H1 (cell line): Measurements from ENCODE around the gene TNFRSF8. TPM values are rescaled to one million over a fixed set of nuclear protein-coding genes. Genes with fewer than 3 reads are reported as not detected.

ENCODE experiments used
- CTCF ChIA-PET: fragments of 300-600 bp; sonication (Branson Sonifier 250); formaldehyde crosslinking; loops from one replicate; lab custom pipeline; 2021; ENCODE audit not compliant: partially characterized antibody; lab: Charles Lee
- POLR2A ChIA-PET: fragments of 300-600 bp; sonication (Branson Sonifier 250); formaldehyde crosslinking; loops from one replicate; lab custom pipeline; 2021; ENCODE audit warnings: inconsistent platforms; ENCODE audit not compliant: partially characterized antibody; lab: Charles Lee
- DNase-seq, 2 experiments: peaks; one replicate each; pipeline versions ENCODE4 v3.0.0 to v3.0.0-alpha.2; 2010 to 2022; ENCODE audit warnings: low spot score in 2 of 2, low read depth in 1 of 2, mixed read lengths in 1 of 2
- FAIRE-seq: peaks from 2 replicates; lab custom pipeline; 2011; peaks lifted over from hg19 to GRCh38; lab: Jason Lieb, UNC
- H2AFZ ChIP-seq: 2 replicates; pipeline ENCODE4 v1.8.1; 2012; ENCODE audit warnings: low read length, inconsistent platforms
- H2AK5ac ChIP-seq: 2 replicates; pipeline ENCODE4 v1.6.1; 2013; ENCODE audit warnings: low read depth, low read length
- H2BK120ac ChIP-seq: replicated peaks from 2 replicates; pipeline ENCODE3; 2013; ENCODE audit warnings: low read depth, low read length, inconsistent platforms
- H2BK12ac ChIP-seq: 2 replicates; pipeline ENCODE4 v1.6.1; 2013; ENCODE audit warnings: low read depth, low read length
- H2BK15ac ChIP-seq: 2 replicates; pipeline ENCODE4 v1.6.1; 2013; ENCODE audit warnings: low read length
- H2BK20ac ChIP-seq: 2 replicates; pipeline ENCODE4 v1.6.1; 2013; ENCODE audit warnings: low read length
- H2BK5ac ChIP-seq: 2 replicates; pipeline ENCODE4 v1.6.1; 2013; ENCODE audit warnings: low read depth, low read length
- H3K14ac ChIP-seq: 2 replicates; pipeline ENCODE4 v1.6.1; 2013; ENCODE audit warnings: inconsistent platforms; ENCODE audit not compliant: insufficient read length
- H3K18ac ChIP-seq: 2 replicates; pipeline ENCODE4 v1.6.1; 2013; ENCODE audit warnings: low read length; ENCODE audit errors: extremely low read depth
- H3K23ac ChIP-seq: 2 replicates; pipeline ENCODE4 v1.6.1; 2013; ENCODE audit warnings: inconsistent platforms; ENCODE audit not compliant: insufficient read length
- H3K23me2 ChIP-seq: 2 replicates; pipeline ENCODE4 v1.6.1; 2013; ENCODE audit warnings: low read depth, low read length
- H3K27ac ChIP-seq: 2 replicates; pipeline ENCODE4 v1.6.1; 2011; ENCODE audit warnings: low read depth, low read length, inconsistent platforms
- H3K27me3 ChIP-seq, 4 experiments: replicated peaks in 1 of 4; 1 replicate in 1 of 4; 2 replicates in 3 of 4; pipeline versions ENCODE4 v1.6.1 to v1.8.1; 2011 to 2013; ENCODE audit warnings: low read length in 3 of 4, mild to moderate bottlenecking in 3 of 4, inconsistent platforms in 2 of 4, mixed read lengths in 2 of 4, moderate library complexity in 1 of 4; ENCODE audit not compliant: control insufficient read depth in 3 of 4, insufficient read depth in 3 of 4; ENCODE audit errors: extremely low read depth in 1 of 4
- H3K36me3 ChIP-seq, 4 experiments: 2 replicates each; pipeline versions ENCODE4 v1.6.1 to v1.8.1; 2011 to 2013; ENCODE audit warnings: mild to moderate bottlenecking in 4 of 4, low read length in 3 of 4, moderate library complexity in 2 of 4, control low read depth in 1 of 4, inconsistent platforms in 1 of 4; ENCODE audit not compliant: insufficient read depth in 4 of 4, control insufficient read depth in 2 of 4
- H3K4ac ChIP-seq: replicated peaks from 2 replicates; pipeline ENCODE3; 2013; ENCODE audit warnings: low read length, low read depth, mixed read lengths, inconsistent platforms; ENCODE audit not compliant: insufficient read length
- H3K4me1 ChIP-seq, 4 experiments: replicated peaks in 1 of 4; 1 replicate in 1 of 4; 2 replicates in 3 of 4; pipeline versions ENCODE4 v1.6.1 to v1.8.1; 2011 to 2013; ENCODE audit warnings: low read length in 3 of 4, inconsistent platforms in 2 of 4, mixed read lengths in 1 of 4; ENCODE audit not compliant: insufficient read depth in 4 of 4, control insufficient read depth in 3 of 4
- H3K4me2 ChIP-seq, 2 experiments: 2 replicates each; pipeline versions ENCODE4 v1.6.1 to v1.8.1; 2011 to 2013; ENCODE audit warnings: low read depth in 2 of 2, low read length in 2 of 2, control low read depth in 1 of 2, inconsistent platforms in 1 of 2, mild to moderate bottlenecking in 1 of 2; ENCODE audit not compliant: insufficient read depth in 1 of 2
- H3K4me3 ChIP-seq, 4 experiments: fragments of 200-600, 300-600 bp in 1 of 4; sonication (generic), shearing (Covaris generic), sonication (Bioruptor Twin) in 1 of 4; 2 replicates each; pipeline versions ENCODE4 v1.5.1 to v1.8.1; 2011 to 2016; ENCODE audit warnings: low read length in 4 of 4, low read depth in 3 of 4, control low read depth in 2 of 4, inconsistent platforms in 2 of 4, mild to moderate bottlenecking in 2 of 4, mixed read lengths in 1 of 4, moderate library complexity in 1 of 4; ENCODE audit not compliant: insufficient read depth in 2 of 4; ENCODE audit errors: extremely low read depth in 1 of 4
- H3K56ac ChIP-seq: replicated peaks from 2 replicates; pipeline ENCODE3; 2013; ENCODE audit warnings: low read depth, mild to moderate bottlenecking, mixed read lengths, low read length, inconsistent platforms; ENCODE audit not compliant: insufficient read length
- H3K79me1 ChIP-seq: 2 replicates; pipeline ENCODE4 v1.6.1; 2013; ENCODE audit warnings: low read depth, low read length, control low read depth
- H3K79me2 ChIP-seq, 2 experiments: 2 replicates each; pipeline versions ENCODE4 v1.6.1 to v1.8.1; 2012 to 2013; ENCODE audit warnings: low read length in 2 of 2, mild to moderate bottlenecking in 2 of 2, inconsistent platforms in 1 of 2; ENCODE audit not compliant: insufficient read depth in 2 of 2, control insufficient read depth in 1 of 2
- H3K9ac ChIP-seq, 4 experiments: replicated peaks in 1 of 4; 1 replicate in 1 of 4; 2 replicates in 3 of 4; pipeline versions ENCODE4 v1.6.1 to v1.8.1; 2011 to 2013; ENCODE audit warnings: low read depth in 3 of 4, low read length in 3 of 4, control low read depth in 2 of 4, mild to moderate bottlenecking in 2 of 4, moderate library complexity in 2 of 4, inconsistent platforms in 1 of 4; ENCODE audit errors: extremely low read depth in 1 of 4
- H3K9me3 ChIP-seq, 2 experiments: 2 replicates each; pipeline versions ENCODE4 v1.6.1 to v1.8.1; 2012 to 2013; ENCODE audit warnings: mild to moderate bottlenecking in 2 of 2, moderate library complexity in 2 of 2, control low read depth in 1 of 2, inconsistent platforms in 1 of 2, low read depth in 1 of 2, low read length in 1 of 2, mixed read lengths in 1 of 2; ENCODE audit not compliant: insufficient read depth in 2 of 2
- H4K20me1 ChIP-seq, 2 experiments: replicated peaks in 1 of 2; 2 replicates each; pipeline versions ENCODE3 to v1.8.1; 2011 to 2013; ENCODE audit warnings: inconsistent platforms in 2 of 2, low read length in 2 of 2, mild to moderate bottlenecking in 1 of 2; ENCODE audit not compliant: insufficient read depth in 2 of 2, control insufficient read depth in 1 of 2
- H4K5ac ChIP-seq: 2 replicates; pipeline ENCODE4 v1.6.1; 2013; ENCODE audit warnings: low read length, low read depth, mixed read lengths, inconsistent platforms; ENCODE audit not compliant: insufficient read length
- H4K8ac ChIP-seq: 2 replicates; pipeline ENCODE4 v1.8.0; 2013; ENCODE audit warnings: mild to moderate bottlenecking, moderate library complexity, low read length, inconsistent platforms; ENCODE audit not compliant: insufficient read depth; ENCODE audit errors: extremely low read depth
- H4K91ac ChIP-seq: replicated peaks from 2 replicates; pipeline ENCODE3; 2013; ENCODE audit warnings: low read length, mixed read lengths, inconsistent platforms; ENCODE audit not compliant: insufficient read length
- ASH2L ChIP-seq: fragments of 200-600, 300-600 bp; sonication (generic); IDR thresholded peaks from one replicate; pipeline ENCODE4 v1.7.1; 2017; ENCODE audit warnings: low read length
- CREB1 ChIP-seq: IDR thresholded peaks from 2 replicates; pipeline ENCODE4 v1.6.1; 2012; ENCODE audit warnings: inconsistent platforms
- EP300 ChIP-seq, 2 experiments: IDR thresholded peaks; 1 replicate in 1 of 2; 2 replicates in 1 of 2; pipeline ENCODE4 v1.6.1; 2011 to 2012; ENCODE audit warnings: low read depth in 2 of 2, low read length in 2 of 2, mild to moderate bottlenecking in 2 of 2, borderline replicate concordance in 1 of 2, inconsistent platforms in 1 of 2, moderate library complexity in 1 of 2
- EZH2 ChIP-seq: fragments of 200-600 bp; sonication (generic); IDR thresholded peaks from 2 replicates; pipeline ENCODE4 v1.7.1; 2012; ENCODE audit warnings: low read depth, mild to moderate bottlenecking, moderate library complexity, low read length, inconsistent platforms; ENCODE audit not compliant: severe bottlenecking
- JUN ChIP-seq: IDR thresholded peaks from 2 replicates; pipeline ENCODE4 v1.6.1; 2011; ENCODE audit warnings: low read depth, mild to moderate bottlenecking, improper control_type of control experiment, low read length
- MAX ChIP-seq: IDR thresholded peaks from 2 replicates; pipeline ENCODE4 v1.6.1; 2012; ENCODE audit warnings: inconsistent platforms
- NANOG ChIP-seq: IDR thresholded peaks from 2 replicates; pipeline ENCODE4 v1.6.1; 2011; ENCODE audit warnings: low read length, low read depth, mild to moderate bottlenecking, inconsistent platforms; ENCODE audit not compliant: insufficient read depth, poor library complexity, severe bottlenecking
- RNF2 ChIP-seq: fragments of 200-900, 300-1000 bp; sonication (generic); IDR thresholded peaks from 2 replicates; pipeline ENCODE4 v1.7.1; 2016; ENCODE audit warnings: borderline replicate concordance, low read depth, mild to moderate bottlenecking, antibody characterized with exemption, low read length; ENCODE audit not compliant: poor library complexity, severe bottlenecking; ENCODE audit errors: missing control alignments
- WGBS, 2 experiments: shearing (Covaris generic) in 1 of 2; methylation state at CpG; one replicate each; pipeline versions ENCODE4 v1.1.6 to v1.1.7; 2013 to 2015; ENCODE audit warnings: low lambda C conversion rate in 2 of 2, mixed read lengths in 2 of 2, inconsistent platforms in 1 of 2, low coverage in 1 of 2, missing lambda C conversion rate in 1 of 2; ENCODE audit not compliant: insufficient replicate concordance in 2 of 2, insufficient coverage in 1 of 2, insufficient read length in 1 of 2; ENCODE audit errors: extremely low coverage in 1 of 2, missing lambda C conversion rate in 1 of 2; 5-methylcytosine and 5-hydroxymethylcytosine counted together
- polyA plus RNA-seq, 7 experiments: library from polyadenylated mRNA; depleted of rRNA in 3 of 7; stranded (reverse) in 5 of 7; unstranded in 2 of 7; fragments of >200 nt in 5 of 7; fragments of 200-250 nt in 2 of 7; gene quantifications; 1 replicate in 5 of 7; 2 replicates in 1 of 7; 4 replicates in 1 of 7; pipeline versions ENCODE4 v1.2.1 to v1.2.3, GENCODE V29; 2011 to 2013; ENCODE audit warnings: missing spikeins in 2 of 7, mixed read lengths in 2 of 7
- total RNA-seq: library from RNA; stranded (reverse); fragmentation: NEBNext Ultra II Directional; extraction: Animal tissue kit (Norgen Biotek cat#: 25700); gene quantifications from 2 replicates; pipeline ENCODE4 v1.2.1, GENCODE V29; 2021

TNFRSF8 gene
- total and polyA plus RNA-seq, 2 of the 8 experiments (the other 6 are each of a cell fraction or from before 2014, with no cell fraction given), result 23.2 to 32.7 TPM

GRCh38 chr1:12161324-12161661, 98.2 kb downstream of the TNFRSF8 start:
- H2BK15ac ChIP-seq, result no peak overlapping the region
- H2BK5ac ChIP-seq, result no peak overlapping the region; the same call in 1 of the 2 replicates
- H2BK20ac ChIP-seq, result no peak overlapping the region
- peak overlapping the region; percentile 55; the same call in 1 of the 2 replicates for H2BK12ac ChIP-seq
- H3K4me2 ChIP-seq, result no peak overlapping the region
- H3K9me3 ChIP-seq, result no peaks in the 10 kb centered on the region
- H3K23ac ChIP-seq, result no peak overlapping the region
- peaks cover 0 to 12% (median 8%) of the 10 kb centered on the region in 4 experiments; a peak in 6 of 7 replicates for H3K27me3 ChIP-seq
- H3K27ac ChIP-seq, result no peak overlapping the region
- H3K14ac ChIP-seq, result no peak overlapping the region
- POLR2A ChIA-PET, result no interaction called here
- H3K23me2 ChIP-seq, result no peaks in the 10 kb centered on the region
- no peak overlapping the region for H3K9ac ChIP-seq
- no peak for TF ChIP-seq RNF2
- TF ChIP-seq ASH2L, result no peak
- TF ChIP-seq JUN, result no peak
- TF ChIP-seq EZH2, result no peak
- TF ChIP-seq CREB1, result no peak
- TF ChIP-seq EP300 (IDR thresholded peaks at IDR 0.05; ENCODE audit: borderline replicate concordance in 1 of 2, low read depth in 2 of 2, low read length in 2 of 2), result no peak
- TF ChIP-seq NANOG, result no peak
- TF ChIP-seq MAX, result no peak
- DNase-seq, result no peak
- no peak overlapping the region for H2AK5ac ChIP-seq
- no peak overlapping the region for H4K5ac ChIP-seq
- no peak overlapping the region for H3K4ac ChIP-seq
- H3K4me1 ChIP-seq, result peaks cover 0 to 7% (median 0%) of the 10 kb centered on the region in 4 experiments; a peak in 2 of 7 replicates
- peaks cover 0 to 2% of the 10 kb centered on the region in 2 experiments for H4K20me1 ChIP-seq
- H3K4me3 ChIP-seq, result no peak overlapping the region
- no peak overlapping the region; the same call in 1 of the 2 replicates for H3K18ac ChIP-seq
- no peak overlapping the region for H2BK120ac ChIP-seq
- CTCF ChIA-PET, result interaction anchor here (0.7 to 2.7 kb wide), 3 partner anchors 16 to 37 kb away, joined by 3 to 15 read pairs (median 3); no protein-coding TSS in a partner anchor
- H4K8ac ChIP-seq, result no peak overlapping the region
- no peaks in the 10 kb centered on the region for H3K79me2 ChIP-seq
- no peaks in the 10 kb centered on the region for H3K36me3 ChIP-seq
- WGBS, 2 experiments, result 86% methylated on average over 2 of the region's 2 CpGs; no CpG with 5 or more reads in 1 of the 2 experiments
- H3K56ac ChIP-seq, result no peak overlapping the region
- H3K79me1 ChIP-seq, result no peaks in the 10 kb centered on the region
- H2AFZ ChIP-seq, result no peak overlapping the region
- H4K91ac ChIP-seq, result no peak overlapping the region
- no peak for FAIRE-seq
